ENCODE data around the gene CDKN2C.
A peak's percentile ranks its signal among the peaks of the same experiment; 100 is the strongest.
"Not testable (repeated sequence)": the region's sequence is repeated elsewhere in the genome, so short reads cannot be mapped to it uniquely, and the experiment has no call there.

The CDKN2C gene

GRCh38 chr1:50969611-50970508 is at the start of gene CDKN2C:
CDKN2C (plus strand) TSS chr1:50970245; CDS start chr1:50970369, 124 bp downstream.
- DNase-seq (ENCODE audit: low read depth), result peak; percentile 74

- DNase-seq (ENCODE audit: low read depth), result no peak
These were observed 49.6 kb upstream of the CDKN2C start for GRCh38 chr1:50920409-50920808.

- no peak for DNase-seq (ENCODE audit: low read depth)
These were observed 49.0 kb upstream of the CDKN2C start for GRCh38 chr1:50921029-50921428.

- DNase-seq (ENCODE audit: low read depth), result no peak
These were observed 46.5 kb upstream of the CDKN2C start for GRCh38 chr1:50923564-50923963.

- peak; percentile 49 for DNase-seq (ENCODE audit: low read depth)
These were observed 40.6 kb upstream of the CDKN2C start for GRCh38 chr1:50929376-50929958.

GRCh38 chr1:50930193-50930592 is 39.9 kb upstream of the CDKN2C start:
- DNase-seq (ENCODE audit: low read depth), result no peak

- peak; percentile 31 for DNase-seq (ENCODE audit: low read depth)
These were observed 38.9 kb upstream of the CDKN2C start for GRCh38 chr1:50930965-50931737.

- not testable (repeated sequence) for DNase-seq (ENCODE audit: low read depth)
These were observed 38.0 kb upstream of the CDKN2C start for GRCh38 chr1:50932043-50932442.

- not testable (repeated sequence) for DNase-seq (ENCODE audit: low read depth)
These were observed 36.3 kb upstream of the CDKN2C start for GRCh38 chr1:50933770-50934169.

GRCh38 chr1:50934838-50935237 is 35.2 kb upstream of the CDKN2C start:
- no peak for DNase-seq (ENCODE audit: low read depth)

GRCh38 chr1:50935276-50935675 is 34.8 kb upstream of the CDKN2C start:
- DNase-seq (ENCODE audit: low read depth), result peak; percentile 22

- peak; percentile 12 for DNase-seq (ENCODE audit: low read depth)
These were observed 33.7 kb upstream of the CDKN2C start for GRCh38 chr1:50936321-50936720.

GRCh38 chr1:50940291-50940690 is 29.8 kb upstream of the CDKN2C start:
- no peak for DNase-seq (ENCODE audit: low read depth)

GRCh38 chr1:50942334-50942733 is 27.7 kb upstream of the CDKN2C start:
- no peak for DNase-seq (ENCODE audit: low read depth)

- no peak for DNase-seq (ENCODE audit: low read depth)
These were observed 20.6 kb upstream of the CDKN2C start for GRCh38 chr1:50949286-50949982.

GRCh38 chr1:50950396-50950795 is 19.6 kb upstream of the CDKN2C start:
- no peak for DNase-seq (ENCODE audit: low read depth)

- not testable (repeated sequence) for DNase-seq (ENCODE audit: low read depth)
These were observed 17.5 kb upstream of the CDKN2C start for GRCh38 chr1:50952566-50952965.

GRCh38 chr1:50955116-50955515 is 14.9 kb upstream of the CDKN2C start:
- DNase-seq (ENCODE audit: low read depth), result peak; percentile 13

- peak; percentile 35 for DNase-seq (ENCODE audit: low read depth)
These were observed 10.6 kb upstream of the CDKN2C start for GRCh38 chr1:50959303-50959912.

- DNase-seq (ENCODE audit: low read depth), result peak; percentile 97
These were observed 9.9 kb upstream of the CDKN2C start, which contains the start of gene FAF1 for GRCh38 chr1:50959913-50960844. FAF1 (minus strand) TSS chr1:50960267; CDS start chr1:50959811, 456 bp downstream.
